HepG2 (cell line): ENCODE data around the gene ZNF25. TPM values are rescaled to one million over a fixed set of nuclear protein-coding genes. Genes with fewer than 3 reads are reported as not detected.

Experiments used
- ATF6 ChIP-seq: sonication (generic); formaldehyde crosslinking; conservative IDR thresholded peaks from 2 replicates; pipeline ENCODE4 v1.4.0; 2020; ENCODE audit warnings: missing genetic modification reagents
- BORCS8-MEF2B ChIP-seq: sonication (generic); formaldehyde crosslinking; IDR thresholded peaks from 2 replicates; pipeline ENCODE4 v1.8.0; 2022; ENCODE audit warnings: mild to moderate bottlenecking, missing genetic modification reagents
- GMEB1 ChIP-seq: sonication (generic); formaldehyde crosslinking; IDR thresholded peaks from 2 replicates; pipeline ENCODE4 v1.5.1; 2020; ENCODE audit warnings: missing genetic modification reagents, mild to moderate bottlenecking, borderline replicate concordance
- HDAC1 ChIP-seq: sonication (generic); formaldehyde crosslinking; IDR thresholded peaks from 2 replicates; pipeline ENCODE4 v1.5.1; 2020; ENCODE audit warnings: mild to moderate bottlenecking, missing genetic modification reagents
- PAXIP1 ChIP-seq: sonication (generic); formaldehyde crosslinking; conservative IDR thresholded peaks from 2 replicates; pipeline ENCODE4 v1.4.0; 2020; ENCODE audit warnings: mild to moderate bottlenecking, missing genetic modification reagents, moderate library complexity
- POGK ChIP-seq: sonication (generic); formaldehyde crosslinking; conservative IDR thresholded peaks from 2 replicates; pipeline ENCODE4 v1.8.0; 2022; ENCODE audit warnings: mild to moderate bottlenecking, moderate library complexity, missing genetic modification reagents
- RFXAP ChIP-seq: sonication (generic); formaldehyde crosslinking; IDR thresholded peaks from 2 replicates; pipeline ENCODE4 v1.4.0; 2020; ENCODE audit warnings: missing genetic modification reagents, borderline replicate concordance
- SKI ChIP-seq: fragments of 450-650 bp; IDR thresholded peaks from one replicate; pipeline ENCODE4 v1.6.1; 2018; ENCODE audit warnings: mild to moderate bottlenecking; ENCODE audit not compliant: partially characterized antibody
- SP2 ChIP-seq: sonication (generic); formaldehyde crosslinking; IDR thresholded peaks from 2 replicates; pipeline ENCODE4 v1.5.1; 2020; ENCODE audit warnings: mild to moderate bottlenecking, missing genetic modification reagents
- ZFYVE20 ChIP-seq: sonication (generic); formaldehyde crosslinking; IDR thresholded peaks from 2 replicates; pipeline ENCODE4 v1.8.0; 2023; ENCODE audit warnings: low read depth, mild to moderate bottlenecking, moderate library complexity, missing genetic modification reagents, borderline replicate concordance
- ZGPAT ChIP-seq: IDR thresholded peaks from 2 replicates; pipeline ENCODE4 v1.6.1; 2016; ENCODE audit warnings: mild to moderate bottlenecking
- ZNF121 ChIP-seq: sonication (generic); formaldehyde crosslinking; IDR thresholded peaks from 2 replicates; pipeline ENCODE4 v1.5.0; 2020; ENCODE audit warnings: mild to moderate bottlenecking, missing genetic modification reagents
- ZNF331 ChIP-seq: sonication (generic); formaldehyde crosslinking; IDR thresholded peaks from 2 replicates; pipeline ENCODE4 v1.4.0; 2020; ENCODE audit warnings: missing genetic modification reagents
- ZNF441 ChIP-seq: sonication (generic); formaldehyde crosslinking; IDR thresholded peaks from 2 replicates; pipeline ENCODE4 v1.7.0; 2021; ENCODE audit warnings: missing genetic modification reagents, borderline replicate concordance
- ZNF564 ChIP-seq: sonication (generic); formaldehyde crosslinking; IDR thresholded peaks from 2 replicates; pipeline ENCODE4 v1.8.1; 2023; ENCODE audit warnings: mild to moderate bottlenecking, missing genetic modification reagents
- ZNF614 ChIP-seq: IDR thresholded peaks from 2 replicates; pipeline ENCODE4 v1.6.1; 2018; ENCODE audit warnings: missing biosample characterization, missing genetic modification reagents, inconsistent platforms, borderline replicate concordance
- ZSCAN29 ChIP-seq: sonication (generic); formaldehyde crosslinking; conservative IDR thresholded peaks from 2 replicates; pipeline ENCODE4 v1.4.0; 2020; ENCODE audit warnings: mild to moderate bottlenecking, missing genetic modification reagents
- polyA plus RNA-seq, 8 experiments: library from polyadenylated mRNA; depleted of rRNA in 3 of 8; stranded (reverse) in 7 of 8; unstranded in 1 of 8; fragments of >200 nt; fragmentation: Illumina TruSeq in 4 of 8; extraction: Trizol in 4 of 8; gene quantifications; 2 replicates each; pipeline versions ENCODE4 v1.2.1 to v1.2.3, GENCODE V29; 2011 to 2016; ENCODE audit warnings: low read depth in 4 of 8, missing spikeins in 1 of 8, mixed read lengths in 1 of 8; ENCODE audit not compliant: insufficient read depth in 1 of 8
- total RNA-seq, 5 experiments: library from RNA; depleted of rRNA; stranded (reverse); fragments of >200 nt; fragmentation: Illumina TruSeq; extraction: Trizol; gene quantifications; 2 replicates each; pipeline ENCODE4 v1.2.3, GENCODE V29; 2016; ENCODE audit warnings: low read depth in 1 of 5

Gene ZNF25
- total and polyA plus RNA-seq, 2 of the 13 experiments (the other 11 are each of a cell fraction or from before 2014, with no cell fraction given), result 1.4 to 1.5 TPM

GRCh38 chr10:37976091-37976879 lies at the start of gene ZNF25 (continued):
- TF ChIP-seq ATF6 (CRISPR knock-in tag) (no peak), SP2 (CRISPR knock-in tag) (no peak), GMEB1 (CRISPR knock-in tag) (peak; percentile 85), RFXAP (CRISPR knock-in tag) (peak; percentile 79; the same call in 1 of the 2 replicates), ZNF441 (CRISPR knock-in tag) (no peak), ZNF614 (CRISPR knock-in tag) (no peak), ZNF331 (CRISPR knock-in tag) (peak; percentile 74; the same call in 1 of the 2 replicates), POGK (CRISPR knock-in tag) (peak; percentile 71), ZSCAN29 (CRISPR knock-in tag) (0 out of 2 replicates have a peak, but pooled peaks have one; percentile 72), ZNF564 (CRISPR knock-in tag) (no peak; the same call in 1 of the 2 replicates), ZGPAT (CRISPR knock-in tag) (peak; percentile 94), ZNF121 (CRISPR knock-in tag) (peak; percentile 87), BORCS8-MEF2B (CRISPR knock-in tag) (peak; percentile 20; the same call in 1 of the 2 replicates), PAXIP1 (CRISPR knock-in tag) (peak; percentile 72), SKI (peak; percentile 14), ZFYVE20 (CRISPR knock-in tag) (0 out of 2 replicates have a peak, but pooled peaks have one; percentile 61), HDAC1 (CRISPR knock-in tag) (no peak; the same call in 1 of the 2 replicates)
